HG02763 (cell line): Measurements from ENCODE around the gene APOL6.
"Not testable (repeated sequence)": the region's sequence is repeated elsewhere in the genome, so short reads cannot be mapped to it uniquely, and the experiment has no call there.

Experiments used
- ATAC-seq: cut with Tn5 transposase; IDR thresholded peaks from one replicate; pipeline ENCODE4 v1.9.1; 2021; ENCODE audit warnings: mild to moderate bottlenecking, moderate library complexity; ENCODE audit not compliant: unreplicated experiment

Gene APOL6

DNA sequence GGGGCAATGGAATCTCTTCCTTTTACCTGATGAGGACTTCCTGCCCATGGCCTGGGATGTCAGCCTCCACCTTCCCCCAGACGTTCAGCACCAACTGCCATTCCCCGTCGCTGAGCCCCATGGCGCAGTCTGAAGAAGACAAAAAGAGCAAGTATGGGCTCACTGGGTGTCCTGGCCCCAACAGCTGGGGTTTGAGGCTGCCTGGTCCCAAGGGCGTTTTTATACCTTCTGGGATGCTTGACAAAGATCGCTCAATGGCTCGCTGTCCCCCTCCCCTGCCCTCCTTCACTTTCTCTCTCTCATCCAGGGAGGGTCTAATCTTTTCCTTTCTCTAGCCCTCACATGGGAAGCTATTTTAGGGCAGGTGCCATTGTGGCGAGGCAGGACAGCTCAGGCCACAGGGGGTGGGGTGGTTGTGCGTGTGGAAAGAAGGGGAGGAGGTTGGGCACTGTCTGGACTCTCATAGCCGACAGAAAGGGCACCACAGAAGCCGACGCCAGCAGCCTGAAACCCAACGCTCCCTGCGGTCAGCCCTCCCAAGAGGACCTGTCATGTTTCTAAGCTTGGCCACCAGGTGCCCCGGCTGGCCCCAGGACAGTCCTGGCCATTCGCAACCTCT is 31.0 kb upstream of the APOL6 start, which contains the start of gene MB:
TSS of gene MB (minus strand) at position 193 of the 619 bp plus-strand sequence. CDS start at position 121, 72 bp downstream.
- ATAC-seq = no peak

GRCh38 chr22:35618427-35619223 is 29.6 kb upstream of the APOL6 start:
- ATAC-seq = no peak

- no peak for ATAC-seq
These were observed 28.7 kb upstream of the APOL6 start for GRCh38 chr22:35619336-35620094.

GRCh38 chr22:35620624-35621251 is 27.5 kb upstream of the APOL6 start:
- ATAC-seq = no peak

DNA sequence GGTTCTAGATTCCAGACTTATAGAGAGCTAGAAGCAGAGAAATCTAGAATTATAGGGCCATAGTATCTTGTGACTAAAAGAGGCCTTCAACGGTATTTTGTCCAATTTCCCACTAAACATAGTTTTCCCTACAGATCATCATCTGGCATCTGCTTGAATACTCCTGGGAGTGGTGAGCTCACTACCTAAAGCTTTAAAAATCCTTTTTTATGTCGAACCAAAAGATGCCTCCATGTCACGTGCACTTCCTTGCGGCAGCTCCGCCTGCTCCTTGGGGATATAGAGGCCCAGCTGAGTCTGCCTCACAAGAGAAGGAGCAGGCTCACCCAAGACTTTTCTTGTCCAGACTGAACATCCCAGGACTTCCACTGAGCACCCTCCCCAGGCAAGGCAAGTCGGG is 26.8 kb upstream of the APOL6 start:
- ATAC-seq = no peak

DNA sequence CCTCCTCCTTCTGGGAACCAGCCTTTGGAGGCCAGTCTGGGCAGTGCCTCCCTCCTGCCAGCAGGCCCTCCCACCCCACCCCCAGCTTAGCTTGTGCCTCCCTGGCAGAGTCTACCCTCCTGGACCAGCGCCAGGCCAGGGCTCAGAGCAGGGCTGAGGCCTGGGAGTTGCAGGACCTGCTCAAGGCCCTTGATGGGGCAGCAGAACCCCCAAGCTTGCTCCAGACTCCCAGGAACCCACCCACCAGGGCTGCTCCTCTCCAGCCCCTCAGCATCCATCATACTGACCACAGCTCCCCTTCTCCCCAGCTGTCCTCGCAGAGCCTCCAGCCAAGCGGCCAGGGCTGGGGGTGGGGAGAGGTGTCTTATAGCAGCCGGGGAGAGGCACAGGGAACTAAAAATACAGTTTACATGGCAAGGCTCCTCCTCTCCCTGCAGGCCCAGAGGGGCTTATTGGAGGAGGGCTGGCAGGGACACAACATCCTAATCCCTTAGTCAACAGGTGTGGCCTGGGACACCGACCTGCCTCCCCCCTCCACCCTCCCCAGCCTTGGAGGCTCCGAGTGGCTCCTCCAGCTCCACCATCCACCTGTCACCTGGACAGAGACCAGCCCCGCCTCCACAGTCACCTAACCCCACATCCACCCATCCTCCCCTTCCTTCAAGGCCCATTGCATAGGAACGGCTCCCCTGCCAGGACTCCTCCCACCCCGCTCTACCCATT is 25.9 kb upstream of the APOL6 start:
- ATAC-seq = no peak

DNA sequence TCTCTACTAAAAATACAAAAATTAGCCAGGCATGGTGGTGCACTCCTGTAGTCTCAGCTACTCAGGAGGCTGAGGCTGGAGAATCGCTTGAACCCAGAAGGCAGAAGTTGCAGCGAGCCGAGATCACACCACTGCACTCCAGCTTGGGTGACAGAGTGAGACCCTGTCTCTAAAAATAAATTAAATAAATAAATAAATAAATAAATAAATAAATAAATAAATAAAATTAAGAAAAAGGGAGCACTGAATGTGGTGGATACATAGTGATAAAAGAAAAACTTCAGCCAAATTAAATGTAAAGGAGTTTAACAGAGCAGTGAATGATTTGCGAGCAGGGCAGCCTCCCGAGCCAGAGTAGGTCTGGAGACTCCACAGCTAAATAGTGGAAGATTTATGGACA is 24.4 kb upstream of the APOL6 start:
- ATAC-seq = not testable (repeated sequence)

- ATAC-seq = no peak
These were observed 23.7 kb upstream of the APOL6 start for GRCh38 chr22:35624547-35624946.

DNA sequence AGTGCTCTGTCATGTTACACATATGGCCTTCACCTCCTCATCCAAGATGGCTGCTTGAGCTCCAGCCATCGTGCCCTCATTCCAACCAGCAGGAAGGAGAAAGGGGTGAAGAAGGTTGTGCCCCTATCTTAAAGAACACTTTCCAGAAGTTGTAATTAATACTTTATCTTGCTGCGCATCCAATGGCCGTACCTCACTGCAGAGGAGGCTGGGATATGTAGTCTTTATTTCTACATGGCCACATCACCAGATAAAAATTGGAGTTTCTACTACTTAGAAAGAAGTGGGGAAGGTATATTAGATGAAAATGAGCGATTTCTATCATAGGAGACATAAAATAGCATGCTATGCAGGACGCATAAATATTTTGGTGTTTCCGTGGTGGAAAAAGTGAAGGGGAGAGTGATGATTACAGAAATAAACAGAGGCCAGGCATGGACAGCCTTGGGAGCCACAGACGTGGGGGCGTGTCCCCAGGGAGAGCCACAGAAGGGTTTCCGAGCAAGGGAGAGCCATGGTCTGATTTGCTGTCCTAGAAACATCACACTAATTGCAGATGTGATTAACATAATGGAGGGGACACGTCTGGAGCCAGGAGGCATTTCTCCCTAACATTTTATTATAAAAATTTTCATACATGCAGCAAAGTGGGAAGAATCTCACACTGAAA is 22.3 kb upstream of the APOL6 start:
- ATAC-seq = no peak

DNA sequence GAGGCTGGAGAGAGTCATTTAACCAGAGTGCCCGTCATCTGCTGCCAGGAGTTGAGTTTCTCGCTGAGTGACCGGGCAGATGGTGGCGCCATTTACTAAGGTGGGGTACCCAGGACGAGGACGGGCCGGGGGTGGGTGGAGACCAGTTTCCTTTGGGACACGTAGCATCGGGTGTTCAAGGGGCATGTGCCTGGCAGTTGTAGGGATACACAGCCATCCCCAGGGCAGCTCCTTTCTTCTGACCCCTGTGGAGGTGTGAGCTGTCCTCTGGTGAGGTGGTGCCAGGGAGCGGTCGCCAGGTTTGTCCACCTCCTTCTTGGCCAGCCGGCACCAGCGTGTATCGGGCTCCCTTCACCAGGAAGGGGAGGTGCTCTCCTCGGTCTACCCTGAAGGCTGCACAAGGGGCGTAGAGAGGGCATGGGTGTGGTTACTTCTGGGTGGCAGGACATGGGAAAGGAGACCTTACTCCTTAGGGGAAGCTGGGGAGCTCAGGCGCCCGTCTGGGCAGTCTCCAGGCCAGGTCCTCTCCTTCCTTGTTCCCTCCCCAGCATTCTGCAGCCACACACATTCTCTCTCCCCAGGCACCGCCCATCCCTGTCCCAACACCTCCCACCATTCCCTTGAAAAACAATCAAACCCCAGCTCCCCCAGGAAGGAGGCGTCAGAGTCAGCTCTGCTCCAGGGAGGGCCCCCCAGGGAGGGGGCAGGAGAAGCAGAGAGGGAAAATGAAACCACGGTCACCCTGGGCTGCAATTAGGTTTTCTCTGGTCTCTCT is 20.8 kb upstream of the APOL6 start:
- ATAC-seq = no peak

GRCh38 chr22:35628732-35629131 is 19.5 kb upstream of the APOL6 start:
- no peak for ATAC-seq

DNA sequence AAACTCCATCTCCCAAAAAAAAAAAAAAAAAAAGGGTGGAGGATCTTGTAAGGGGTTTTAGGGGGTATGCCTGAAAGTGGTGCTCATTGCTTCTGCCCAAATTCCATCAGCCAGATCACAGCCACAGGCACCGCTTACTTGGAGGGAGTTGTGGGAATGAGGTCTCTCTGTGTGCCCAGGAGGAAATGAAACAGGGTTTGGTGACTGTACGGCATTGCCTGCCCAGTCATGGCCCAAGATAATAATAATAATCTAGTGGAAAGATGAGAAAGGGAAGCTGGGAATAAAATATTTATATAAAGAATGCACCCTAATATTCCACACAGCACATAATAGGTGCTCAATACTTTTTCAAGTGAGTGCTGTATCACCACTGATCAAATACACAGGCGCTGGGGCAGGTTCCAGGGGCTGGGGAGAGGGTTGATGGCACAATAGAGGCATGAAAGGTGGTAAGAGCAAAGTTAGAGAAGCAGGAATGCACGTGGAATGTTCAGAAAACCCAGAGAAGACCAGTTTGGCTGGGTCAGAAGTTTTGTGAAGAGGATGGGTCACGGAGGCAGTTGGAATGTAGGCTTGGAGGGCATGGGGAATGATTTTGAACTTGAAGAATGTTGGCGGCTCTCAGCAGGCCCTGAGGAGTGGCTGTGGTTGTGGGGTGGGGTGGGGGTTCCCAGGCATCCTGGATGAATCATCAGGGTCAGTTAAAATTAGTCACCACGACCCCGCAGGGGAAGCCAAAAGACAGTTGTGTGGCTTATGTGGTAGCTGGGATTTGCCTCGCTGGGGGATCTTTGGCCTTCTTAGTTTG is 18.6 kb upstream of the APOL6 start:
- ATAC-seq = no peak

DNA sequence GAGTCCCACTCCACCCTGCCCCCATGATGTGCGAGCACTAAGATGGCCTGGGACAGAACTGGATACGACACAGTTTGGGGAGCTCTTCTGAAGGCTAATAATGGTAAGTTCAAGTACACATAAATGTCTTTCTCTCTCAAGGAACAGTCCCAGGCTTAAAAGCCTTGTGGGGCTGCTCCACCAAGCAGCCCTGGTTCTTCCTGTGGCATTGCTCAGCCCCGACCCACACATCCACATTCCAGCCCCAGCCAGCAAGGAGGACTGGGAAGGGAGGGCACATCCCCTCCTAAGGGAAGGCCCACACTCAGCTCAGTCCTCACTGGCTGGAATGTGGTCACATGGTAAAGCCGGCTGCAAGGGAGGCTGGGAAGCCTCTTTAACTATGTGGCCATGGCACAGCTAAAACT is 17.9 kb upstream of the APOL6 start:
- no peak for ATAC-seq

GRCh38 chr22:35630891-35631290 is 17.4 kb upstream of the APOL6 start:
- no peak for ATAC-seq

DNA sequence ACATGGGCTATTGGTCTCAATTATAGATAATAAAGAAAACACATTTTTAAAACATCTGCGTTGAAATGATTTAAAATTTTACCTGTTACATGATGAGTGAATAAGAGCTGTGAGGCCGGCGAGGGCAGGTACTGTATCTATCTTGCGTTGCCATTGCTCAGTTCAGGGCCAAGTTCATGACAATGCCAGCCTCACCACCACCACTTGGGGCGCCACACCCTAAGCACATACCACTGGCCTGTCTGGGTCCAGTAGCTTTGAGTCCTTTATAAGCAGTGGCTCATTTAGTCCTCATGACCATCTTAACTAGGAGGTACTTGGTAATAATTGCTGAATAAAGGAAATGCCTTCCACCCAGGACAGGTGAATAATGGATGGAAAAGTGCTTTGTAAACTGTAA is 16.6 kb upstream of the APOL6 start:
- no peak for ATAC-seq

DNA sequence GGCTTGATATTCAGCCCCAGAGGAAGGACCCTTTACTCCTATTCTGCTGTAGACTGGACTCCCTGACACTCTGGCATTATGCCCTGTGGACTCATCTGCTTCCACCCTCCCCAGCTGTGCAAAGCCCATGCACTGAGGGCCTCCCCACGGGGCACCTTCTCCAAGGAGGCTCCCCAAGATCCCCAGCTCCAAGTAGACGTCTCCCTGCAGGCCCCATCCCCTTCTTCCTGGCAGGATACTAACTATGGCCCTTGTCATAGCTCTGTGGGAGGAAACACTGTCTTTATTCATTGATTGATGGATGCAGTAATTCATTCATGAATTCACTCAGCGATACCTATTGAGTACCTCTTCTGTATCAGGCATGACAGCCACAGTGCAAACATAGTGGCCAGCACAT is 15.3 kb upstream of the APOL6 start:
- no peak for ATAC-seq

GRCh38 chr22:35633520-35633919 is 14.7 kb upstream of the APOL6 start:
- no peak for ATAC-seq

GRCh38 chr22:35634015-35634414 is 14.2 kb upstream of the APOL6 start:
- ATAC-seq = no peak
